HG02970 (cell line): Measurements from ENCODE around the gene ZNF346.

Experiments used
- ATAC-seq: cut with Tn5 transposase; IDR thresholded peaks from one replicate; pipeline ENCODE4 v1.9.1; 2021; ENCODE audit warnings: mild to moderate bottlenecking, moderate library complexity, moderate number of reproducible peaks; ENCODE audit not compliant: unreplicated experiment, low FRiP score

ZNF346 gene

GRCh38 chr5:177111720-177112394, 89.4 kb downstream of the ZNF346 start:
- no peak for ATAC-seq

- no peak for ATAC-seq
These were observed 90.2 kb downstream of the ZNF346 start for GRCh38 chr5:177112589-177113220.

GRCh38 chr5:177113566-177114424, 91.3 kb downstream of the ZNF346 start:
- no peak for ATAC-seq

- ATAC-seq = no peak
These were observed 94.3 kb downstream of the ZNF346 start for GRCh38 chr5:177116631-177117373.

GRCh38 chr5:177117441-177118045, 95.0 kb downstream of the ZNF346 start:
- ATAC-seq = no peak

- ATAC-seq = no peak
These were observed 100.1 kb downstream of the ZNF346 start for GRCh38 chr5:177122566-177122965.

- ATAC-seq = no peak
These were observed 101.4 kb downstream of the ZNF346 start for GRCh38 chr5:177123789-177124485.

- no peak for ATAC-seq
These were observed 102.0 kb downstream of the ZNF346 start for GRCh38 chr5:177124486-177124991.

- ATAC-seq = no peak
These were observed 104.3 kb downstream of the ZNF346 start for GRCh38 chr5:177126771-177127170.

GRCh38 chr5:177128551-177128981, 106.1 kb downstream of the ZNF346 start:
- ATAC-seq = no peak

GRCh38 chr5:177130211-177131018, 107.9 kb downstream of the ZNF346 start:
- no peak for ATAC-seq
